ENCODE data around the gene CHGA.

DNA sequence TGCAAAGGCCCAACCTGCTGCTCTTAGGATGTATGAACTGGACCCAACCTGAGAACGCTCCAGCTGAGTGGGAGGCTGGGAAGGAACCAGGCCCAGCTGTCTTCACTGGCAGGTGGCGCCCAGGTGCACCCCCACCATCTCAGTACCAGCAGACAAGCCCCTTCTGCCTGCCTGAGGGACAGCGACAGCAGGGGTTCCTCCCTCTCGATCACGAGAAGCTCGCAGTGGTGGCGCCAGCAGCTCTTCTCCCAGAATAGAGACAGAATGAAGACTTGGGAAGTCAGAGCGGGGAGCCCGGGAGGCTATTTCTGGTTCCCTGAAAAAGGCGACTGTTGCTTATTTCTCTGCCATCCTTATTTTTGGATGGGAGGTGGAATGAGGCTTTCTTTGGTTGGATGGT lies 46.5 kb downstream of the CHGA start:
- no peak for TF ChIP-seq CTCF (IDR thresholded peaks at IDR 0.05)
- TF ChIP-seq POLR2A (IDR thresholded peaks at IDR 0.05): no peak
